GM23338 (cell line): ENCODE results near the gene CFAP299. TPM values are rescaled to one million over a fixed set of nuclear protein-coding genes. Genes with fewer than 3 reads are reported as not detected.

ENCODE experiments used
- ATAC-seq: fragments of 200-7000 bp; cut with Tn5 transposase; 3 replicates; pipeline ENCODE4 v1.9.1; 2020
- DNase-seq: peaks from one replicate; pipeline ENCODE4 v3.0.0-alpha.2; 2015; ENCODE audit warnings: low spot score
- H2AFZ ChIP-seq: fragments of 200-600 bp; sonication (generic); 2 replicates; pipeline ENCODE4 v1.8.0; 2016; ENCODE audit warnings: antibody characterized with exemption, mild to moderate bottlenecking, moderate library complexity
- H3F3A ChIP-seq: fragments of 200-600 bp; sonication (generic); replicated peaks from 2 replicates; pipeline ENCODE4 v1.8.0; 2017; ENCODE audit warnings: antibody characterized with exemption, mixed run types, low read depth
- H3K27ac ChIP-seq: fragments of 200-600 bp; sonication (generic); 2 replicates; pipeline ENCODE4 v1.6.1; 2016; ENCODE audit warnings: low read depth
- H3K27me3 ChIP-seq: fragments of 200-600 bp; sonication (generic); 2 replicates; pipeline ENCODE4 v1.8.0; 2016; ENCODE audit warnings: mild to moderate bottlenecking, mixed run types, moderate library complexity; ENCODE audit not compliant: insufficient read depth
- H3K36me3 ChIP-seq: fragments of 200-600 bp; sonication (generic); 2 replicates; pipeline ENCODE4 v1.8.0; 2016; ENCODE audit warnings: mild to moderate bottlenecking; ENCODE audit not compliant: insufficient read depth
- H3K4me1 ChIP-seq: fragments of 200-600 bp; sonication (generic); 2 replicates; pipeline ENCODE4 v1.8.0; 2016; ENCODE audit warnings: mild to moderate bottlenecking, moderate library complexity; ENCODE audit not compliant: insufficient read depth
- H3K4me2 ChIP-seq: fragments of 200-600 bp; sonication (generic); 2 replicates; pipeline ENCODE4 v1.7.1; 2017; ENCODE audit warnings: mixed run types
- H3K4me3 ChIP-seq: fragments of 200-600 bp; sonication (generic); 2 replicates; pipeline ENCODE4 v1.6.1; 2016; ENCODE audit warnings: mixed run types
- H3K79me2 ChIP-seq: fragments of 200-600 bp; sonication (generic); replicated peaks from 2 replicates; pipeline ENCODE4 v1.8.0; 2017; ENCODE audit warnings: mild to moderate bottlenecking; ENCODE audit not compliant: insufficient read depth
- H3K9me2 ChIP-seq: fragments of 200-600 bp; sonication (generic); 2 replicates; pipeline ENCODE4 v1.8.0; 2017; ENCODE audit not compliant: insufficient read depth
- H4K20me1 ChIP-seq: fragments of 200-600 bp; sonication (generic); replicated peaks from 2 replicates; pipeline ENCODE4 v1.8.0; 2017; ENCODE audit warnings: mild to moderate bottlenecking; ENCODE audit not compliant: insufficient read depth
- H3K27ac Mint-ChIP-seq: 2 replicates; pipeline ENCODE4 v1.8.0; 2020; ENCODE audit warnings: inconsistent platforms, mild to moderate bottlenecking, moderate library complexity, mixed read lengths
- H3K27me3 Mint-ChIP-seq: 3 replicates; pipeline ENCODE4 v1.8.0; 2022; ENCODE audit warnings: low read depth, mild to moderate bottlenecking, moderate library complexity, mixed read lengths, inconsistent platforms; ENCODE audit not compliant: insufficient read depth, poor library complexity
- H3K36me3 Mint-ChIP-seq: 3 replicates; pipeline ENCODE4 v1.8.0; 2021; ENCODE audit warnings: low read depth, mild to moderate bottlenecking, inconsistent platforms, moderate library complexity, mixed read lengths
- H3K4me1 Mint-ChIP-seq: 3 replicates; pipeline ENCODE4 v1.8.0; 2020; ENCODE audit warnings: mild to moderate bottlenecking, inconsistent platforms, mixed read lengths
- H3K4me3 Mint-ChIP-seq: 3 replicates; pipeline ENCODE4 v1.8.0; 2021; ENCODE audit warnings: moderate library complexity, mild to moderate bottlenecking, inconsistent platforms, mixed read lengths
- H3K9me3 Mint-ChIP-seq: 3 replicates; pipeline ENCODE4 v1.8.0; 2020; ENCODE audit warnings: moderate library complexity, mild to moderate bottlenecking, inconsistent platforms, mixed read lengths
- CREB1 ChIP-seq: fragments of 250-450 bp; sonication (Bioruptor Pico); IDR thresholded peaks from 2 replicates; pipeline ENCODE4 v1.5.0; 2020; ENCODE audit warnings: low read depth, mild to moderate bottlenecking, moderate library complexity
- CTCF ChIP-seq, 2 experiments: fragments of 200-600 bp in 1 of 2; sonication (generic) in 1 of 2; conservative IDR thresholded peaks; 2 replicates each; pipeline versions ENCODE4 v1.5.1 to v1.6.1; 2016 to 2017; ENCODE audit warnings: antibody characterized with exemption in 2 of 2, low read depth in 2 of 2, mild to moderate bottlenecking in 2 of 2, moderate library complexity in 1 of 2
- ETS1 ChIP-seq: IDR thresholded peaks from 2 replicates; pipeline ENCODE4 v1.6.1; 2016; ENCODE audit warnings: antibody characterized with exemption
- EZH2 ChIP-seq: fragments of 200-600 bp; sonication (generic); IDR thresholded peaks from one replicate; pipeline ENCODE4 v1.8.0; 2017; ENCODE audit warnings: antibody characterized with exemption, mild to moderate bottlenecking, low read depth; ENCODE audit not compliant: unreplicated experiment
- JUNB ChIP-seq: IDR thresholded peaks from one replicate; pipeline ENCODE4 v1.6.1; 2016; ENCODE audit warnings: antibody characterized with exemption; ENCODE audit not compliant: unreplicated experiment
- NANOG ChIP-seq: IDR thresholded peaks from 2 replicates; pipeline ENCODE4 v1.6.1; 2016; ENCODE audit warnings: antibody characterized with exemption, borderline replicate concordance
- STAT1 ChIP-seq: IDR thresholded peaks from one replicate; pipeline ENCODE4 v1.6.1; 2016; ENCODE audit warnings: antibody characterized with exemption; ENCODE audit not compliant: unreplicated experiment
- ZNF114 ChIP-seq: fragments of 250-450 bp; sonication (Bioruptor Pico); IDR thresholded peaks from 2 replicates; pipeline ENCODE4 v1.5.0; 2020; ENCODE audit warnings: mild to moderate bottlenecking, moderate library complexity
- ZNF331 ChIP-seq: fragments of 250-450 bp; sonication (Bioruptor Pico); IDR thresholded peaks from 2 replicates; pipeline ENCODE4 v1.5.0; 2020; ENCODE audit warnings: low read depth, mild to moderate bottlenecking, moderate library complexity
- polyA plus RNA-seq: library from polyadenylated mRNA; unstranded; fragments of >200 nt; fragmentation: Nextera tagmentation; extraction: Ambion mirVana; gene quantifications from 2 replicates; pipeline ENCODE4 v1.2.1, GENCODE V29; 2016
- total RNA-seq: library from RNA; depleted of rRNA; stranded (reverse); fragments of >200 nt; shearing (Covaris generic); gene quantifications from 2 replicates; pipeline ENCODE4 v1.2.3, GENCODE V29; 2014
- TF ChIP-seq, protein P1 (sequence below): fragments of 250-450 bp; sonication (Bioruptor Pico); IDR thresholded peaks from 2 replicates; pipeline ENCODE4 v1.5.0; 2020; ENCODE audit warnings: mild to moderate bottlenecking, moderate library complexity
- TF ChIP-seq, protein P2 (sequence below): IDR thresholded peaks from one replicate; pipeline ENCODE4 v1.6.1; 2018; ENCODE audit warnings: antibody characterized with exemption; ENCODE audit not compliant: unreplicated experiment

CFAP299 gene
- total and polyA plus RNA-seq, 2 experiments from 2014 or later, result not detected

GRCh38 chr4:80711956-80712355, 376.4 kb downstream of the CFAP299 start (continued):
- TF ChIP-seq, protein P1, sequence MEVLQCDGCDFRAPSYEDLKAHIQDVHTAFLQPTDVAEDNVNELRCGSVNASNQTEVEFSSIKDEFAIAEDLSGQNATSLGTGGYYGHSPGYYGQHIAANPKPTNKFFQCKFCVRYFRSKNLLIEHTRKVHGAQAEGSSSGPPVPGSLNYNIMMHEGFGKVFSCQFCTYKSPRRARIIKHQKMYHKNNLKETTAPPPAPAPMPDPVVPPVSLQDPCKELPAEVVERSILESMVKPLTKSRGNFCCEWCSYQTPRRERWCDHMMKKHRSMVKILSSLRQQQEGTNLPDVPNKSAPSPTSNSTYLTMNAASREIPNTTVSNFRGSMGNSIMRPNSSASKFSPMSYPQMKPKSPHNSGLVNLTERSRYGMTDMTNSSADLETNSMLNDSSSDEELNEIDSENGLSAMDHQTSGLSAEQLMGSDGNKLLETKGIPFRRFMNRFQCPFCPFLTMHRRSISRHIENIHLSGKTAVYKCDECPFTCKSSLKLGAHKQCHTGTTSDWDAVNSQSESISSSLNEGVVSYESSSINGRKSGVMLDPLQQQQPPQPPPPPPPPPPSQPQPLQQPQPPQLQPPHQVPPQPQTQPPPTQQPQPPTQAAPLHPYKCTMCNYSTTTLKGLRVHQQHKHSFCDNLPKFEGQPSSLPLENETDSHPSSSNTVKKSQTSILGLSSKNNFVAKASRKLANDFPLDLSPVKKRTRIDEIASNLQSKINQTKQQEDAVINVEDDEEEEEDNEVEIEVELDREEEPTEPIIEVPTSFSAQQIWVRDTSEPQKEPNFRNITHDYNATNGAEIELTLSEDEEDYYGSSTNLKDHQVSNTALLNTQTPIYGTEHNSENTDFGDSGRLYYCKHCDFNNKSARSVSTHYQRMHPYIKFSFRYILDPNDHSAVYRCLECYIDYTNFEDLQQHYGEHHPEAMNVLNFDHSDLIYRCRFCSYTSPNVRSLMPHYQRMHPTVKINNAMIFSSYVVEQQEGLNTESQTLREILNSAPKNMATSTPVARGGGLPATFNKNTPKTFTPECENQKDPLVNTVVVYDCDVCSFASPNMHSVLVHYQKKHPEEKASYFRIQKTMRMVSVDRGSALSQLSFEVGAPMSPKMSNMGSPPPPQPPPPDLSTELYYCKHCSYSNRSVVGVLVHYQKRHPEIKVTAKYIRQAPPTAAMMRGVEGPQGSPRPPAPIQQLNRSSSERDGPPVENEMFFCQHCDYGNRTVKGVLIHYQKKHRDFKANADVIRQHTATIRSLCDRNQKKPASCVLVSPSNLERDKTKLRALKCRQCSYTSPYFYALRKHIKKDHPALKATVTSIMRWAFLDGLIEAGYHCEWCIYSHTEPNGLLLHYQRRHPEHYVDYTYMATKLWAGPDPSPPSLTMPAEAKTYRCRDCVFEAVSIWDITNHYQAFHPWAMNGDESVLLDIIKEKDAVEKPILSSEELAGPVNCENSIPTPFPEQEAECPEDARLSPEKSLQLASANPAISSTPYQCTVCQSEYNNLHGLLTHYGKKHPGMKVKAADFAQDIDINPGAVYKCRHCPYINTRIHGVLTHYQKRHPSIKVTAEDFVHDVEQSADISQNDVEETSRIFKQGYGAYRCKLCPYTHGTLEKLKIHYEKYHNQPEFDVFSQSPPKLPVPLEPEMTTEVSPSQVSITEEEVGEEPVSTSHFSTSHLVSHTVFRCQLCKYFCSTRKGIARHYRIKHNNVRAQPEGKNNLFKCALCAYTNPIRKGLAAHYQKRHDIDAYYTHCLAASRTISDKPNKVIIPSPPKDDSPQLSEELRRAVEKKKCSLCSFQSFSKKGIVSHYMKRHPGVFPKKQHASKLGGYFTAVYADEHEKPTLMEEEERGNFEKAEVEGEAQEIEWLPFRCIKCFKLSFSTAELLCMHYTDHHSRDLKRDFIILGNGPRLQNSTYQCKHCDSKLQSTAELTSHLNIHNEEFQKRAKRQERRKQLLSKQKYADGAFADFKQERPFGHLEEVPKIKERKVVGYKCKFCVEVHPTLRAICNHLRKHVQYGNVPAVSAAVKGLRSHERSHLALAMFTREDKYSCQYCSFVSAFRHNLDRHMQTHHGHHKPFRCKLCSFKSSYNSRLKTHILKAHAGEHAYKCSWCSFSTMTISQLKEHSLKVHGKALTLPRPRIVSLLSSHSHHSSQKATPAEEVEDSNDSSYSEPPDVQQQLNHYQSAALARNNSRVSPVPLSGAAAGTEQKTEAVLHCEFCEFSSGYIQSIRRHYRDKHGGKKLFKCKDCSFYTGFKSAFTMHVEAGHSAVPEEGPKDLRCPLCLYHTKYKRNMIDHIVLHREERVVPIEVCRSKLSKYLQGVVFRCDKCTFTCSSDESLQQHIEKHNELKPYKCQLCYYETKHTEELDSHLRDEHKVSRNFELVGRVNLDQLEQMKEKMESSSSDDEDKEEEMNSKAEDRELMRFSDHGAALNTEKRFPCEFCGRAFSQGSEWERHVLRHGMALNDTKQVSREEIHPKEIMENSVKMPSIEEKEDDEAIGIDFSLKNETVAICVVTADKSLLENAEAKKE, result no peak
- no peak for TF ChIP-seq CREB1 (CRISPR knock-in tag)
- no peak for TF ChIP-seq NANOG
- no peak for TF ChIP-seq ZNF114
- no peak for TF ChIP-seq ZNF331 (CRISPR knock-in tag)
- no peak for TF ChIP-seq ETS1
- no peak for TF ChIP-seq STAT1
- no peak for TF ChIP-seq EZH2

DNA sequence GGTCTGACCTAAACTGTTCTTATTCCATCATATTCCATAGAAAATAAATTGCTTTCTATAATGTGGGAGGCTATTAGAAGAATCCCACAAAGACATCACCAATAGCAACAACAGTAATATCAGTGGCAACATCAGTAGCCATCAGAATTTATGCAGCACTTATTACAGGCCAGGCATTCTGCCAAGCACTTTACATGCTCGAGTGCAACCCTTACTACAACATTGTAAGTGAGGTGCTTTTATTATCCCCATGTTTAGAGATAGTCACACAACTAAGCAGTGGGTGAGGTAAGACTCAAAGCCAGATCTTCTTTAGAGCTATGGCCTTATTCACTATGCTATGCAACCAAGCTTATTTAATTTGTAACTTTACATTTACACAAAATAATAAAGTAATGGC, 377.9 kb downstream of the CFAP299 start:
- peaks cover 3% of the 10 kb centered on the region; the same call in 1 of the 3 replicates for H3K9me3 Mint-ChIP-seq
- Histone ChIP-seq H3F3A (no peaks in the 10 kb centered on the region), H2AFZ (no peak overlapping the region), H3K4me2 (no peak overlapping the region), H3K27me3 (no peaks in the 10 kb centered on the region), H4K20me1 (no peaks in the 10 kb centered on the region), H3K36me3 (no peaks in the 10 kb centered on the region), H3K27ac (no peak overlapping the region), H3K9me2 (no peaks in the 10 kb centered on the region; the same call in 1 of the 2 replicates), H3K79me2 (no peaks in the 10 kb centered on the region), H3K4me3 (no peak overlapping the region), H3K4me1 (no peaks in the 10 kb centered on the region)
- 0 out of 3 replicates have a peak, but pooled peaks cover 3% of the 10 kb centered on the region for H3K36me3 Mint-ChIP-seq
- H3K4me3 Mint-ChIP-seq, result no peak overlapping the region
- no peaks in the 10 kb centered on the region for H3K27me3 Mint-ChIP-seq
- ATAC-seq (no peak), DNase-seq (no peak)
- no peak overlapping the region for H3K27ac Mint-ChIP-seq
- peaks cover 7% of the 10 kb centered on the region; the same call in 2 of the 3 replicates for H3K4me1 Mint-ChIP-seq
- TF ChIP-seq, protein P2, sequence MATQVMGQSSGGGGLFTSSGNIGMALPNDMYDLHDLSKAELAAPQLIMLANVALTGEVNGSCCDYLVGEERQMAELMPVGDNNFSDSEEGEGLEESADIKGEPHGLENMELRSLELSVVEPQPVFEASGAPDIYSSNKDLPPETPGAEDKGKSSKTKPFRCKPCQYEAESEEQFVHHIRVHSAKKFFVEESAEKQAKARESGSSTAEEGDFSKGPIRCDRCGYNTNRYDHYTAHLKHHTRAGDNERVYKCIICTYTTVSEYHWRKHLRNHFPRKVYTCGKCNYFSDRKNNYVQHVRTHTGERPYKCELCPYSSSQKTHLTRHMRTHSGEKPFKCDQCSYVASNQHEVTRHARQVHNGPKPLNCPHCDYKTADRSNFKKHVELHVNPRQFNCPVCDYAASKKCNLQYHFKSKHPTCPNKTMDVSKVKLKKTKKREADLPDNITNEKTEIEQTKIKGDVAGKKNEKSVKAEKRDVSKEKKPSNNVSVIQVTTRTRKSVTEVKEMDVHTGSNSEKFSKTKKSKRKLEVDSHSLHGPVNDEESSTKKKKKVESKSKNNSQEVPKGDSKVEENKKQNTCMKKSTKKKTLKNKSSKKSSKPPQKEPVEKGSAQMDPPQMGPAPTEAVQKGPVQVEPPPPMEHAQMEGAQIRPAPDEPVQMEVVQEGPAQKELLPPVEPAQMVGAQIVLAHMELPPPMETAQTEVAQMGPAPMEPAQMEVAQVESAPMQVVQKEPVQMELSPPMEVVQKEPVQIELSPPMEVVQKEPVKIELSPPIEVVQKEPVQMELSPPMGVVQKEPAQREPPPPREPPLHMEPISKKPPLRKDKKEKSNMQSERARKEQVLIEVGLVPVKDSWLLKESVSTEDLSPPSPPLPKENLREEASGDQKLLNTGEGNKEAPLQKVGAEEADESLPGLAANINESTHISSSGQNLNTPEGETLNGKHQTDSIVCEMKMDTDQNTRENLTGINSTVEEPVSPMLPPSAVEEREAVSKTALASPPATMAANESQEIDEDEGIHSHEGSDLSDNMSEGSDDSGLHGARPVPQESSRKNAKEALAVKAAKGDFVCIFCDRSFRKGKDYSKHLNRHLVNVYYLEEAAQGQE, result no peak
- TF ChIP-seq CREB1 (CRISPR knock-in tag), result no peak
- TF ChIP-seq ZNF114, result no peak
- TF ChIP-seq JUNB, result no peak
- TF ChIP-seq STAT1, result no peak
- no peak for TF ChIP-seq ZNF331 (CRISPR knock-in tag)
- no peak for TF ChIP-seq ETS1
- TF ChIP-seq CTCF (conservative IDR thresholded peaks at IDR 0.05; ENCODE audit: low read depth in 2 of 2), result no peak
- no peak for TF ChIP-seq NANOG
